Effector memory CD4-positive, alpha-beta T cell (primary cell): ENCODE results near the gene UHMK1.

Experiments
- DNase-seq, 3 donors: peaks; one replicate each; pipeline ENCODE4 v3.0.0-alpha.2; 2020
- H3K27ac ChIP-seq: 2 replicates; pipeline ENCODE4 v1.7.0; 2013; ENCODE audit warnings: mild to moderate bottlenecking, low read length, moderate library complexity; ENCODE audit not compliant: insufficient read depth, poor library complexity, severe bottlenecking
- H3K27me3 ChIP-seq: replicated peaks from 2 replicates; pipeline ENCODE4 v1.7.0; 2013; ENCODE audit warnings: mild to moderate bottlenecking, low read length; ENCODE audit not compliant: insufficient read depth, control insufficient read depth, poor library complexity, severe bottlenecking
- H3K36me3 ChIP-seq: 2 replicates; pipeline ENCODE4 v1.7.0; 2013; ENCODE audit warnings: mild to moderate bottlenecking, low read length, moderate library complexity; ENCODE audit not compliant: control insufficient read depth, insufficient read depth
- H3K4me1 ChIP-seq: 2 replicates; pipeline ENCODE4 v1.7.0; 2013; ENCODE audit warnings: low read length, mild to moderate bottlenecking; ENCODE audit not compliant: control insufficient read depth, insufficient read depth, poor library complexity, severe bottlenecking
- H3K4me3 ChIP-seq: 2 replicates; pipeline ENCODE4 v1.7.0; 2013; ENCODE audit warnings: low read length, low read depth, mild to moderate bottlenecking; ENCODE audit not compliant: insufficient read depth, poor library complexity, severe bottlenecking
- H3K9me3 ChIP-seq: 2 replicates; pipeline ENCODE4 v1.7.0; 2013; ENCODE audit warnings: mild to moderate bottlenecking, low read length, moderate library complexity; ENCODE audit not compliant: control insufficient read depth

UHMK1 gene

GRCh38 chr1:162578071-162578700 lies 80.6 kb downstream of the UHMK1 start:
- Histone ChIP-seq H3K36me3 (peaks cover 20% of the 10 kb centered on the region), H3K9me3 (no peaks in the 10 kb centered on the region), H3K4me1 (no peaks in the 10 kb centered on the region), H3K27ac (no peak overlapping the region), H3K4me3 (no peak overlapping the region), H3K27me3 (no peaks in the 10 kb centered on the region)
- DNase-seq: no peak

- H3K27me3 ChIP-seq: no peaks in the 10 kb centered on the region
- no peak overlapping the region for H3K4me3 ChIP-seq
- H3K4me1 ChIP-seq: no peaks in the 10 kb centered on the region
- peaks cover 21% of the 10 kb centered on the region for H3K36me3 ChIP-seq
- no peak overlapping the region for H3K27ac ChIP-seq
- H3K9me3 ChIP-seq: no peaks in the 10 kb centered on the region
- DNase-seq: no peak
Measured at GRCh38 chr1:162578936-162579335, 81.3 kb downstream of the UHMK1 start.
